HG03045 (cell line): ENCODE measurements around the gene IRF9.
A peak's percentile ranks its signal among the peaks of the same experiment; 100 is the strongest.

Source experiments
- ATAC-seq: cut with Tn5 transposase; IDR thresholded peaks from one replicate; pipeline ENCODE4 v1.9.1; 2021; ENCODE audit warnings: mild to moderate bottlenecking, moderate library complexity; ENCODE audit not compliant: unreplicated experiment

Gene IRF9

GRCh38 chr14:24212924-24213865, 52.1 kb downstream of the IRF9 start, which contains the start of gene CHMP4A:
Gene CHMP4A (minus strand): TSS chr14:24213488. CDS start chr14:24213439, 49 bp downstream.
- ATAC-seq = peak; percentile 80

- no peak for ATAC-seq
Observed at GRCh38 chr14:24213866-24214662, 53.0 kb downstream of the IRF9 start.

GRCh38 chr14:24215495-24216344, 54.7 kb downstream of the IRF9 start, which contains the start of gene MDP1:
Gene MDP1 (minus strand): TSS chr14:24216066. CDS start chr14:24215955, 111 bp downstream.
- ATAC-seq = peak; percentile 61
